ENCODE measurements around the gene REEP3.
A peak's percentile ranks its signal among the peaks of the same experiment; 100 is the strongest.
"Not testable (repeated sequence)": the region's sequence is repeated elsewhere in the genome, so short reads cannot be mapped to it uniquely, and the experiment has no call there.

REEP3 gene

GRCh38 chr10:63520500-63521415 lies at the start of gene REEP3:
TSS of gene REEP3 (plus strand) at chr10:63521401. CDS start at chr10:63521546, 145 bp downstream.
- peak; percentile 39 for DNase-seq

GRCh38 chr10:63474488-63474887 lies 46.7 kb upstream of the REEP3 start:
- DNase-seq: no peak

- no peak for DNase-seq
Measured at GRCh38 chr10:63477927-63478326, 43.3 kb upstream of the REEP3 start.

- no peak for DNase-seq
Measured at GRCh38 chr10:63478564-63478963, 42.6 kb upstream of the REEP3 start.

GRCh38 chr10:63480237-63480636 lies 41.0 kb upstream of the REEP3 start:
- DNase-seq: no peak

GRCh38 chr10:63481815-63482421 lies 39.3 kb upstream of the REEP3 start:
- no peak for DNase-seq

GRCh38 chr10:63483983-63484382 lies 37.2 kb upstream of the REEP3 start:
- DNase-seq: no peak

GRCh38 chr10:63487990-63488389 lies 33.2 kb upstream of the REEP3 start:
- DNase-seq: no peak

GRCh38 chr10:63489838-63490237 lies 31.4 kb upstream of the REEP3 start:
- DNase-seq: no peak

GRCh38 chr10:63491588-63492316 lies 29.4 kb upstream of the REEP3 start:
- DNase-seq: no peak

GRCh38 chr10:63492317-63492690 lies 28.9 kb upstream of the REEP3 start:
- not testable (repeated sequence) for DNase-seq

- no peak for DNase-seq
Measured at GRCh38 chr10:63493004-63493403, 28.2 kb upstream of the REEP3 start.

- DNase-seq: no peak
Measured at GRCh38 chr10:63494951-63495350, 26.2 kb upstream of the REEP3 start.

- DNase-seq: no peak
Measured at GRCh38 chr10:63496561-63496960, 24.6 kb upstream of the REEP3 start.

GRCh38 chr10:63497321-63497720 lies 23.9 kb upstream of the REEP3 start:
- DNase-seq: no peak

GRCh38 chr10:63498665-63499064 lies 22.5 kb upstream of the REEP3 start:
- DNase-seq: no peak

GRCh38 chr10:63500551-63500950 lies 20.6 kb upstream of the REEP3 start:
- DNase-seq: not testable (repeated sequence)

GRCh38 chr10:63501954-63502353 lies 19.2 kb upstream of the REEP3 start:
- DNase-seq: no peak

- DNase-seq: no peak
Measured at GRCh38 chr10:63502832-63503231, 18.4 kb upstream of the REEP3 start.

- DNase-seq: no peak
Measured at GRCh38 chr10:63503395-63503794, 17.8 kb upstream of the REEP3 start.

GRCh38 chr10:63504145-63504881 lies 16.9 kb upstream of the REEP3 start:
- DNase-seq: no peak

GRCh38 chr10:63505562-63505961 lies 15.6 kb upstream of the REEP3 start:
- DNase-seq: no peak

GRCh38 chr10:63506554-63506953 lies 14.6 kb upstream of the REEP3 start:
- DNase-seq: no peak
